Upper lobe of left lung (tissue), 4 donors: ENCODE data around the gene PATE2.

ENCODE experiments used
- CTCF ChIP-seq, 6 experiments: fragments of 450-650 bp in 4 of 6; fragments of 200-600 bp in 2 of 6; sonication (generic) in 2 of 6; IDR thresholded peaks; one replicate each; pipeline ENCODE4 v1.5.1; 2016 to 2019; ENCODE audit warnings: antibody characterized with exemption in 6 of 6
- POLR2A ChIP-seq, 4 donors: fragments of 450-650 bp; IDR thresholded peaks; one replicate each; pipeline ENCODE4 v1.5.1; 2016 to 2017; ENCODE audit warnings: antibody characterized with exemption in 4 of 4, mild to moderate bottlenecking in 2 of 4
- POLR2AphosphoS5 ChIP-seq, 2 donors: sonication (generic); formaldehyde crosslinking; IDR thresholded peaks; one replicate each; pipeline ENCODE4 v1.5.1; 2017; ENCODE audit warnings: antibody characterized with exemption in 2 of 2

- TF ChIP-seq POLR2A (IDR thresholded peaks at IDR 0.05) (no peak), CTCF (IDR thresholded peaks at IDR 0.05) (no peak), POLR2AphosphoS5 (IDR thresholded peaks at IDR 0.05) (no peak)
Measured at GRCh38 chr11:125756050-125756449, 22.6 kb downstream of the PATE2 start.
